Dendritic cell treated with granulocyte-macrophage colony-stimulating factor and Interleukin-4, amounts not matched to agents 40 ng/mL and 50 ng/mL, for 4 days (primary cell): ENCODE results near the gene OR10V1.

Experiments used
- H3K27ac Mint-ChIP-seq: one replicate; pipeline ENCODE4 v1.8.0; 2022; ENCODE audit warnings: mild to moderate bottlenecking, mixed read lengths
- H3K27me3 Mint-ChIP-seq: one replicate; pipeline ENCODE4 v1.8.0; 2022; ENCODE audit warnings: mild to moderate bottlenecking, mixed read lengths
- H3K36me3 Mint-ChIP-seq: one replicate; pipeline ENCODE4 v1.8.0; 2022; ENCODE audit warnings: low read depth, mixed read lengths
- H3K4me1 Mint-ChIP-seq: one replicate; pipeline ENCODE4 v1.8.0; 2022; ENCODE audit warnings: low read depth, mixed read lengths
- H3K4me3 Mint-ChIP-seq: one replicate; pipeline ENCODE4 v1.8.0; 2022; ENCODE audit warnings: mild to moderate bottlenecking, moderate library complexity, mixed read lengths
- H3K9me3 Mint-ChIP-seq: one replicate; pipeline ENCODE4 v1.8.0; 2022; ENCODE audit warnings: mixed read lengths
- intact Hi-C: fragments of 100-400 bp; cut with micrococcal nuclease; formaldehyde crosslinking; loops from one replicate; pipeline ENCODE4 v1.15.0; 2022

The OR10V1 gene

DNA sequence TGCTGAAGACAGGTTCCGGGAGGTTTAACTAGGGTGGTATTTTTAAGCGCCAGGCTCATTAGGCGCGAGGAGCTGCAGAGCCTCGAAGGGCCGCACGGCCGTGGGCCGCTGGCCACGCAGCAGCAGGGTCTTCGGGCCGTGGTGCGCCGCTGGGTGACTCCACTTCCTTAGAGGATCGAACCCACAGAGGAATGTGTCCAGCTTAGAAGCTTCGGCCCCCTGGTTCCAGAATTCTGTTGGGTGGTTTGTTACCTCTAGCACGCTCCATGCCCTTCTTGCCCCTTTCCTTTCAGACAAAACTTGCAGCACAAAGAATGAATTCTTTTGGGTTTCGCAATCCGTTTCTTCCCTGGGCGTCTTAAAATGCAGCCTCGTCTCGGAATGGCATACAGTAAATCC lies 44.0 kb downstream of the OR10V1 start:
- intact Hi-C loops = loop anchor here (1.0 to 5.0 kb wide), 2 partner anchors 53 to 107 kb away; no protein-coding TSS in a partner anchor

DNA sequence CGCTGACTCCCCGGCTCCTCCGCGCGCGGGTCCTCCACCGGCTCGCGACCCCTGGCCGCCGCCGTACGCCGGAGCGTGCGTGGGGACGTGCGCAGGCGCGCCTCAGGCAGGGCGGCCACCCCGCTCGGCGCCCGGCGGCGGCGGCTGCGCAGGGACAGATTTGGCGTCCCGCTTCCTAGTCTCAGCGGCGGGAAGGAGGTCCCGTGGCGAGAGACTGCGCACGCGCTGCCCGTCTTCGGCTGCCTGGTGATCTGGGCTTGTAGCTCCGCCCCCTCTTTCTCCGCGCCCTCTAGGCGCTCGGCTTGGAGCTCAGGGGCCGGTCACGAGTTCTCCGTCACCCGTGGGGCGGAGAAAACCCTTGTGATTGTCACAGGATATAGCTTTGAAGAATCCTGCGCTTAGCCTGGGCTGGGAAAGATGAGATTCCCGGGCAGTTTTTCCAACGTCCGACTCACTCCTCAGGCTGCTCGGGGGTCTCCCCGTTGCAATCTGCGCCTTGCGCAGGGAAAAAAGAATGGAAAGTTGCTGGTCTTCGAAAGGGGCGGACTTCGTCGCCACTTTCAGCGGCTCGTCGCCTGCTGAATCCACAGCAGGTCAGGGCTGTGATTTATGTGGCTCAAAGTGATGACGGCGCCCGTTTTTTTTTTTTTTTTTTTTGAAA lies 44.6 kb downstream of the OR10V1 start, which contains the start of gene PATL1:
Gene PATL1 (minus strand): TSS at position 88 of the 661 bp plus-strand sequence. CDS start 142 bp downstream, outside the sequence.
- Mint-ChIP-seq H3K27ac (peak within 1 kb of the TSS; percentile 100), H3K4me3 (peak within 1 kb of the TSS; percentile 90)

More for the DNA sequence above, 44.0 kb downstream of the OR10V1 start:
- Mint-ChIP-seq H3K4me1 (peaks cover 38% of the 10 kb centered on the region), H3K4me3 (peak overlapping the region; percentile 90), H3K27me3 (no peaks in the 10 kb centered on the region), H3K9me3 (no peaks in the 10 kb centered on the region), H3K27ac (peak overlapping the region; percentile 100), H3K36me3 (peaks cover 39% of the 10 kb centered on the region)

DNA sequence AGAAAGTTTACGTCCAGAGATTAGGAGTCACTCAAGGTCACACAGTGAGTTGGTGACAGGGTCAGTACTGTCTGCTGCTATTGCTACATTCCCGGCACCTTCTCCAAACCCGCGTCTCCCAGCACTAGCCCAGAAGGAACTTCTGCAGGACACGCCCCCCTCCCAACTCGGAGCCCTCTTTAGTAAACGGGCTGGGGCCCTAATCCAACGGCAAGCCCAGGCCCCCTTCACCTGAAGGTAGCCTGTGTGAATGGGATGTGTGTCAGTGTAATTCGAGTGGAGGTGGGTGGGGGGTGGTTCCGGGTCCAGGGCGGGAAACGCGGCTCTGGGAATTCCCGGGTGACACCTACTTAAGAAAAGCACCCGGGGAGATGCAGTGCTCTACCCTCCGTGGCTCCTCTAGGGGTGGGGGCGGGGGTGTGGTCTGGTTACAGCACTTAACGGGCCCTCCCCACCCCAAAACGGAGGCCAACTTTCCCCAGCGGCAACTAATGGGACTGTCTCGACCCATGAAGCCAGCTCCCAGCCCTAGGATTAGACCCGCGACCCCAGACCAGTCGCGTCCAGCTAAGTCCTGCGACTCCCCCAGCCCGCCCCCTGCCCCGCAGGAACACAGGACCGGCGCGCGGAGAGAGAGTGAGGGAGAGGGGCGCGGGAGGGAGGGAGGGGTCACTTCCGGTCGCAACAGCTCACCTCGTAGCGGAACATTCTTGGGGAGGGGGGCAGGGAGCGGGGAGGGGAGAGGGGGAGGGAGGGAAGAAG lies 45.3 kb downstream of the OR10V1 start:
- peak overlapping the region; percentile 90 for H3K4me3 Mint-ChIP-seq
- peak overlapping the region; percentile 100 for H3K27ac Mint-ChIP-seq
- H3K4me1 Mint-ChIP-seq = peaks cover 39% of the 10 kb centered on the region
- H3K36me3 Mint-ChIP-seq = peaks cover 48% of the 10 kb centered on the region
- H3K9me3 Mint-ChIP-seq = no peaks in the 10 kb centered on the region
- intact Hi-C loops = loop anchor here (5.0 kb wide), 1 partner anchor 106 kb away; no protein-coding TSS in a partner anchor
- no peaks in the 10 kb centered on the region for H3K27me3 Mint-ChIP-seq

More for the DNA sequence above, 44.6 kb downstream of the OR10V1 start, which contains the start of gene PATL1:
- Mint-ChIP-seq H3K4me1 (peaks cover 39% of the 10 kb centered on the region), H3K9me3 (no peaks in the 10 kb centered on the region), H3K36me3 (peaks cover 44% of the 10 kb centered on the region), H3K27me3 (no peaks in the 10 kb centered on the region)
- intact Hi-C loops = loop anchor here (1.0 to 5.0 kb wide), 2 partner anchors 53 to 107 kb away; no protein-coding TSS in a partner anchor

DNA sequence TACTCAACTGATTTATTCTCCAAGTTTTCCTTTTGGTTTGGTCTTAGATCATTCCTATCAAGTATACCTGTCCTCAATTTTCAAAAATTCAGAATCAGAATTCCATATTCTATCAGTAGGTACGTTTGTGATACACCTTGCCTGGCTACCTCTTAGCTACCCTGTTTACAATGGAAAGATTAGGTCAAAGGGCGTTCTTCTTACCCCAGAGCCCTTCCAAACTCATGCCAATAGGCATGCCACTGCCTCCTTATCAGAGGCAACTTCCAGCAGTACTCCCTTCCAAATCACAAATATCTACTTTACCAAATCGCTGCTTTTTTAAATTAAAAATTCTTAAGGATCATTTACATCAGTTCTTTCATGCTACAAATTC lies 45.8 kb downstream of the OR10V1 start:
- Mint-ChIP-seq H3K4me1 (peaks cover 39% of the 10 kb centered on the region), H3K9me3 (no peaks in the 10 kb centered on the region), H3K36me3 (peaks cover 48% of the 10 kb centered on the region), H3K4me3 (peak overlapping the region; percentile 90), H3K27me3 (no peaks in the 10 kb centered on the region), H3K27ac (peak overlapping the region; percentile 100)
- intact Hi-C loops = loop anchor here (5.0 kb wide), 1 partner anchor 105 kb away; no protein-coding TSS in a partner anchor

DNA sequence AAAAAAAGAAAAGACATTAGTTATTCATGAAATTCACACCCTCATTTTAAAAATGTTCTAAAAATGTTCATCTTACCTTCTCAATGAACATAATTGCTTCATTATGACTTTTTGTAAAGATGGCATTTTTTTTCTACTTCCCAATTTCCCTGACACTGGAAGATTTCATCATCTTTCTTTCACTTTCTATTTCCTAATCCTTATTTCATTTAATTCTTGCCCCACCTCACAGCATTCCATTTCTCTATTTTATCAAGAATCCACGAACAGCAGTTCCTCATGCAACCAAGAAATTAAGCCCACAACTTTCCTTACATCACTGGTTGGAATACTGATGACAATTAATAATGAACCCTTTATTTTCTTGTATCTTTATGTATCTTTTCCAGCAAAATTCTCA lies 46.7 kb downstream of the OR10V1 start:
- intact Hi-C loops = loop anchor here (5.0 kb wide), 1 partner anchor 105 kb away; no protein-coding TSS in a partner anchor
- Mint-ChIP-seq H3K9me3 (no peaks in the 10 kb centered on the region), H3K27me3 (no peaks in the 10 kb centered on the region), H3K4me3 (peak overlapping the region; percentile 90), H3K36me3 (peaks cover 48% of the 10 kb centered on the region), H3K4me1 (peaks cover 39% of the 10 kb centered on the region), H3K27ac (peak overlapping the region; percentile 100)
